T-helper 1 cell treated with Interleukin-12 subunit alpha and Interleukin-12 subunit beta and Interleukin-4 antibody, amounts not matched to agents 30 ng/mL and 1 ng/mL, for 36 hours (primary cell): ENCODE results near the gene CCDC194. TPM values are rescaled to one million over a fixed set of nuclear protein-coding genes. Genes with fewer than 3 reads are reported as not detected.

ENCODE experiments used
- intact Hi-C: fragments of 100-400 bp; cut with micrococcal nuclease; formaldehyde crosslinking; loops from one replicate; pipeline ENCODE4 v1.15.1; 2024
- total RNA-seq: library from RNA; stranded (reverse); gene quantifications from 2 replicates; pipeline ENCODE4 v1.2.3, GENCODE V29; 2022

CCDC194 gene
- total RNA-seq, 1 donor from 2014 or later: 4.5 TPM

GRCh38 chr19:17406046-17406886 is 12.3 kb upstream of the CCDC194 start:
- intact Hi-C loops: loop anchor here (10.0 kb wide), 1 partner anchor 911 kb away; the partner anchor contains the start of genes C19orf44 and CALR3

GRCh38 chr19:17405250-17406045 is 11.5 kb upstream of the CCDC194 start, which contains the start of gene BST2:
BST2 (minus strand) TSS chr19:17405630; CDS start chr19:17405575, 55 bp downstream.
- intact Hi-C loops: loop anchor here (1.0 to 10.0 kb wide), 3 partner anchors 14 to 911 kb away; partner anchors contain the start of genes C19orf44, CALR3 and DDA1

GRCh38 chr19:17404621-17405249 is 10.7 kb upstream of the CCDC194 start:
- intact Hi-C loops: loop anchor here (1.0 to 10.0 kb wide), 3 partner anchors 15 to 910 kb away; partner anchors contain the start of genes C19orf44, CALR3 and DDA1

- intact Hi-C loops: loop anchor here (10.0 kb wide), 1 partner anchor 909 kb away; the partner anchor contains the start of genes C19orf44 and CALR3
These were observed 10.0 kb upstream of the CCDC194 start for GRCh38 chr19:17404015-17404414.

GRCh38 chr19:17402982-17403855 is 9.2 kb upstream of the CCDC194 start:
- intact Hi-C loops: loop anchor here (1.0 to 10.0 kb wide), 6 partner anchors 8 to 908 kb away; partner anchors contain the start of genes C19orf44, CALR3, GTPBP3 and SLC27A1

- intact Hi-C loops: loop anchor here (10.0 kb wide), 1 partner anchor 907 kb away; the partner anchor contains the start of genes C19orf44 and CALR3
These were observed 7.6 kb upstream of the CCDC194 start for GRCh38 chr19:17401628-17402027.

GRCh38 chr19:17398902-17399527 is 5.0 kb upstream of the CCDC194 start:
- intact Hi-C loops: no loop called here

- intact Hi-C loops: loop anchor here (1.0 to 5.0 kb wide), 3 partner anchors 8 to 268 kb away; no protein-coding TSS in a partner anchor
These were observed 957 bp upstream of the CCDC194 start for GRCh38 chr19:17394891-17395415.

- intact Hi-C loops: loop anchor here (5.0 kb wide), 1 partner anchor 266 kb away; no protein-coding TSS in a partner anchor
These were observed 994 bp downstream of the CCDC194 start for GRCh38 chr19:17393002-17393401.

GRCh38 chr19:17391371-17392151 is 2.4 kb downstream of the CCDC194 start:
- intact Hi-C loops: loop anchor here (1.0 to 5.0 kb wide), 7 partner anchors 8 to 264 kb away; partner anchors contain the start of genes BABAM1 and GTPBP3

GRCh38 chr19:17390665-17391370 is 3.2 kb downstream of the CCDC194 start:
- intact Hi-C loops: loop anchor here (1.0 to 5.0 kb wide), 7 partner anchors 8 to 264 kb away; partner anchors contain the start of genes BABAM1 and GTPBP3

GRCh38 chr19:17389957-17390664 is 3.9 kb downstream of the CCDC194 start:
- intact Hi-C loops: loop anchor here (1.0 to 5.0 kb wide), 3 partner anchors 53 to 323 kb away; partner anchors contain the start of gene GTPBP3

- intact Hi-C loops: loop anchor here (1.0 kb wide), 1 partner anchor 322 kb away; no protein-coding TSS in a partner anchor
These were observed 4.7 kb downstream of the CCDC194 start for GRCh38 chr19:17389288-17389687.

- intact Hi-C loops: loop anchor here (1.0 kb wide), 2 partner anchors 40 to 94 kb away; no protein-coding TSS in a partner anchor
These were observed 8.0 kb downstream of the CCDC194 start for GRCh38 chr19:17385878-17386611.

GRCh38 chr19:17380426-17381138 is 13.4 kb downstream of the CCDC194 start:
- intact Hi-C loops: no loop called here
